Measurements from ENCODE around the gene BBOX1.
"Not testable (repeated sequence)": the region's sequence is repeated elsewhere in the genome, so short reads cannot be mapped to it uniquely, and the experiment has no call there.

BBOX1 gene

DNA sequence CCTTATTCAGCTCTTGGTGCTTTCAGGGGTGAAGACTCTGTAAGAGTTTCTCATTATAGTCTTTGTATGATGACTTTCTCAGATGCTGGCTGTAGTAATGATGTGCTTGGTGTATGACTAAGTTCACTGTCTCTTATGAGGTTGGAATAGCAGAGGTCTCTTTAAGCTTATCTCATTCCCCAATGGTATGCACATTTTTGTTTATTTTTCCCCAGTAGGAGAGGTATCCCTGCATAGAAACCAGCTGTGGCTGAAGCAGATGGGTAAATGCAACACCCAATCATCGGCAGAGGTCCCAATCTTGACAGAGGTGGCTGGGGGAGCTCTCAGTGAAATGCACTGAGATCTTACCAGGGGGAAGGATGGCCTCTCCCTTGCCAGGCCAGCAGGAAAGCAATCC is 34.6 kb downstream of the BBOX1 start:
- Histone ChIP-seq H3K9ac (ENCODE audit: low read length) (no peak overlapping the region), H3K4me3 (ENCODE audit: low read length) (no peak overlapping the region), H3K36me3 (ENCODE audit: control insufficient read depth, insufficient read depth, low read length) (no peaks in the 10 kb centered on the region), H3K27ac (ENCODE audit: low read depth, low read length) (peak overlapping the region; percentile 75), H3K27me3 (ENCODE audit: control insufficient read depth, insufficient read depth, low read length) (no peaks in the 10 kb centered on the region), H3K4me1 (ENCODE audit: control insufficient read depth, insufficient read depth, low read length) (peaks cover 11% of the 10 kb centered on the region)

DNA sequence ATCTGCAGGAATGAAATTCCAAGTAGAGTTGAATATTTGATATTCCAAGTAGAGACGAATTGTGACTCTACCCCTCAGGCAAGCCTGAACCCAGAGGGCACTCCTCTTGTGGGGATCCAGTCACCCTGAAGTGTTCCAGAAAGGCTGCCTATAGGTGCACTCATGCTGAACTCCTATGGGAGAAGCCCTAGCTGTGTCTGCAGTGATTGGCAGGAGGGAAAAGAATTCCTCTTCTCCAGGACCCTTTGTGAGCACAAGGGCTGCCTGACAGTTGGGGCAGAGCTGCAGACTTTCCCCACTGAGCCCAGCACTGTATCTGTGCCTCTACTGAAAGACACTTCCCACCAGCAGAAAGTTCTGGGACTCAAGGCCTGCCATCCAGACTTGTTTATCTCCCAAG is 35.0 kb downstream of the BBOX1 start:
- Histone ChIP-seq H3K4me1 (ENCODE audit: control insufficient read depth, insufficient read depth, low read length) (peaks cover 11% of the 10 kb centered on the region), H3K4me3 (ENCODE audit: low read length) (no peak overlapping the region), H3K27me3 (ENCODE audit: control insufficient read depth, insufficient read depth, low read length) (no peaks in the 10 kb centered on the region), H3K9ac (ENCODE audit: low read length) (no peak overlapping the region), H3K36me3 (ENCODE audit: control insufficient read depth, insufficient read depth, low read length) (no peaks in the 10 kb centered on the region), H3K27ac (ENCODE audit: low read depth, low read length) (peak overlapping the region; percentile 75)

DNA sequence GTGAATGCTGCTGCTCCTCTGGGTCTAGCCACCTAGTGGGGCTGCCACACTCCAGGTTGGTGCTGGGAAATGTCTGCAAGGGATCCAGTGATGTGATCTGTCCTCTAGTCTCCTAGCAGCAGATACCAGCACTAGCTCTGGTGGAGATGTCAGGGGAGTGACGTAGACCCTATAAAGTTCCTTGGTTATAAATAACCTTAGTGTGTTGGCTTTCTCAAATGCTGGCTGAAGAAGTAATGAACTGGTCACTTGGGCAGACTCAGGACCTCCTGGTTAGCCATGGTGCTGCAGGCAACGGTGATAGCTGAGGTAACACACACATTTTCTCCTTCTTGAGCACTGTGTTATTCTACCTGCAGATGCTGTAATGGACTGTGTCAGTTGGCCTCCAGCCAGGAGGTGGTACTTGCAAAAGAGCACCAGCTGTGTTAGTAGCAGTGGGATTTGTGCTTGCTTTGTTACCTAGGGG is 35.5 kb downstream of the BBOX1 start:
- H3K27me3 ChIP-seq (ENCODE audit: control insufficient read depth, insufficient read depth, low read length), result no peaks in the 10 kb centered on the region
- no peak overlapping the region for H3K4me3 ChIP-seq (ENCODE audit: low read length)
- peaks cover 11% of the 10 kb centered on the region for H3K4me1 ChIP-seq (ENCODE audit: control insufficient read depth, insufficient read depth, low read length)
- no peak overlapping the region for H3K9ac ChIP-seq (ENCODE audit: low read length)
- H3K27ac ChIP-seq (ENCODE audit: low read depth, low read length), result peak overlapping the region; percentile 75
- no peaks in the 10 kb centered on the region for H3K36me3 ChIP-seq (ENCODE audit: control insufficient read depth, insufficient read depth, low read length)

DNA sequence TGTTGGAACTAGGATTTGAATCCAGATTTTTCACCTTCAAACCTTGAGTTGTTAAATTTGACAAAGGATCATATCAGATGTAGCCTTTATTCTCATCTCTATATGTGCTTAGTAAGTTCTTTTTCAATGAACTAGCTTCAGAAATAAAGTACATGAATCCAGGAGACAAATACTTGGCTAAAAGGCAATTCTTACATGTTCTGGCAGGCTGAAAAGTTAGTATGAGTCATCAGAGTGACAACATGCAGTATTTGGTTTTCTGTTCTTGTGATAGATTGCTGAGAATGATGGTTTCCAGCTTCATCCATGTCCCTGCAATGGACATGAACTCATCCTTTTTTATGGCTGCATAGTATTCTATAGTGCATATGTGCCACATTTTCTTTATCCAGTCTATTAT is 40.4 kb downstream of the BBOX1 start:
- no peak overlapping the region for H3K4me3 ChIP-seq (ENCODE audit: low read length)
- no peaks in the 10 kb centered on the region for H3K27me3 ChIP-seq (ENCODE audit: control insufficient read depth, insufficient read depth, low read length)
- H3K9ac ChIP-seq (ENCODE audit: low read length), result no peak overlapping the region
- H3K4me1 ChIP-seq (ENCODE audit: control insufficient read depth, insufficient read depth, low read length), result peaks cover 16% of the 10 kb centered on the region
- no peak overlapping the region for H3K27ac ChIP-seq (ENCODE audit: low read depth, low read length)
- H3K36me3 ChIP-seq (ENCODE audit: control insufficient read depth, insufficient read depth, low read length), result no peaks in the 10 kb centered on the region

DNA sequence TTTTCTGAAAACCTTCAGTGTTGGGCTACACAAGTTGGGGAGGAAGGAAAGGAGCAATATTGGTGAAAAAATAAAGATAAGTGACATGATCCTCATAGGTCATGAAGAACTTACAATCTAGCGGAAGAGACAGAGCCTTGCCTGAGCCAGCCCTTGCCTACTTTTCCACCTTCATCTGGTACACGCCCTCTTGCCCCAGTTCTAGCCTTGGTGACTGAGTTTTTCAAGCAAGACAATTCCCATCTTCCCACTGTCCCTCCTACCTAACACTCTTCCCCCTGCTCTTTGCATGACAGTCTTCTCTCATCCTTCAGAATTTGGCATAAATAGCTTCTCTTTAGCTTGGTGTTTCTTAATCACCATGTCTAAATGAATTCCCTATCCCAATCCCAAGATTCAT is 42.6 kb downstream of the BBOX1 start:
- H3K27ac ChIP-seq (ENCODE audit: low read depth, low read length), result no peak overlapping the region
- H3K27me3 ChIP-seq (ENCODE audit: control insufficient read depth, insufficient read depth, low read length), result no peaks in the 10 kb centered on the region
- H3K4me3 ChIP-seq (ENCODE audit: low read length), result no peak overlapping the region
- peaks cover 14% of the 10 kb centered on the region for H3K4me1 ChIP-seq (ENCODE audit: control insufficient read depth, insufficient read depth, low read length)
- no peak overlapping the region for H3K9ac ChIP-seq (ENCODE audit: low read length)
- H3K36me3 ChIP-seq (ENCODE audit: control insufficient read depth, insufficient read depth, low read length), result no peaks in the 10 kb centered on the region

DNA sequence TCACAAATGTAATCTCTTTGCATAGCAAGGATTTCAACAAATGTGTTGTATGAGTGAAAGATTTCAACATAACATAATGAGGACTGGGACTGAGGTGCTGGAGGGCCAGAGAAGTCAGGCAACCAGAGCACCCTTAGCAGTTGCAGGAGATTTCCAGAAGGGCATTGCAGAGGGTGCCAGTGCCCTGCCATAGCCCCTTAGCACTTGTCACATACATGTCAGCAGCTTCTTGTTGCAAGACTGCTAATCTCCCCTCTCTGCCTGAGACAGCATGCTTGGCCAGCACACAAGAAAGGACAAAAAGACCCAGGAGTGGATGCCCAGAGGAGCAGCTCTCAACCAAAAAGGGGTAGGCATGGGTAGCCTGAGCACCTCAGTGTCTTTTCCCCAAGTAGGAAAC is 43.2 kb downstream of the BBOX1 start:
- H3K4me3 ChIP-seq (ENCODE audit: low read length), result no peak overlapping the region
- peaks cover 15% of the 10 kb centered on the region for H3K4me1 ChIP-seq (ENCODE audit: control insufficient read depth, insufficient read depth, low read length)
- no peaks in the 10 kb centered on the region for H3K27me3 ChIP-seq (ENCODE audit: control insufficient read depth, insufficient read depth, low read length)
- no peak overlapping the region for H3K9ac ChIP-seq (ENCODE audit: low read length)
- H3K36me3 ChIP-seq (ENCODE audit: control insufficient read depth, insufficient read depth, low read length), result no peaks in the 10 kb centered on the region
- no peak overlapping the region for H3K27ac ChIP-seq (ENCODE audit: low read depth, low read length)

DNA sequence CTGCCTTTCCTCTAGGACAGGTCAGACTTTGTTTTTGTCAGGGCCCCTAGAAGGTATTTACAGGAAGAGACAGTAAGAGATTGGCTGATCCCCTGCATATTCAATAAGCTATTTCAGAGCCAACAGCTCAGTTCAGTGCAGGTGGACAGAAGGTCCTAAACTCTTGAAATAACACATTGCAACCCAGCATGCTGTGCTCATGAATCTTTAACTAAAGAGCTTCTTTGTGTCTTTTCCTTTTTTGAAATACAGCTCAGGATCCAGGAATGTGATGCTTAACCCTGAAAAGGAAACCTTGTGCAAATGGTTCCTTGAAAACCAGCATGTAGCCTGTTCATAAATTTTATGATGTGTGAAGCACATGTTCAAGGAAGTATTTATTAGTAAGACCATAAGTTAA is 43.9 kb downstream of the BBOX1 start:
- Histone ChIP-seq H3K4me3 (ENCODE audit: low read length) (no peak overlapping the region), H3K36me3 (ENCODE audit: control insufficient read depth, insufficient read depth, low read length) (no peaks in the 10 kb centered on the region), H3K27ac (ENCODE audit: low read depth, low read length) (no peak overlapping the region), H3K27me3 (ENCODE audit: control insufficient read depth, insufficient read depth, low read length) (no peaks in the 10 kb centered on the region), H3K4me1 (ENCODE audit: control insufficient read depth, insufficient read depth, low read length) (peaks cover 15% of the 10 kb centered on the region), H3K9ac (ENCODE audit: low read length) (no peak overlapping the region)

DNA sequence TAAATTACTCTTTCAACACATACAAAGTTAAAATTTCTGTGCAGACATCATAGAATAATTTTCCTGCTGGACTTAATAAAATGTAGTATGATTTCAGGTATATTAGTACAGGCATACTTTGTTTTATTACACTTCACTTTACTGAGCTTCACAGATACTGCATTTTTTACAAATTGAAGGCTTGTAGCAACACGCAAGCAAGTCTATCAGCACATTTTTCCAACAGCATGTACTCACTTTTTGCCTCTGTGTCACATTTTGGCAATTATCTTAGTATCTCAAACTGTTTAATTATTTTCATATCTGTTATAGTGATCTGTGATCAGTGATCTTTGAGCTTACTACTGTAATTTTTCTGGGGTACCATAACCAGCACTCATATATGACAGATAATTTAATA is 44.5 kb downstream of the BBOX1 start:
- Histone ChIP-seq H3K4me1 (ENCODE audit: control insufficient read depth, insufficient read depth, low read length) (peaks cover 15% of the 10 kb centered on the region), H3K9ac (ENCODE audit: low read length) (no peak overlapping the region)

DNA sequence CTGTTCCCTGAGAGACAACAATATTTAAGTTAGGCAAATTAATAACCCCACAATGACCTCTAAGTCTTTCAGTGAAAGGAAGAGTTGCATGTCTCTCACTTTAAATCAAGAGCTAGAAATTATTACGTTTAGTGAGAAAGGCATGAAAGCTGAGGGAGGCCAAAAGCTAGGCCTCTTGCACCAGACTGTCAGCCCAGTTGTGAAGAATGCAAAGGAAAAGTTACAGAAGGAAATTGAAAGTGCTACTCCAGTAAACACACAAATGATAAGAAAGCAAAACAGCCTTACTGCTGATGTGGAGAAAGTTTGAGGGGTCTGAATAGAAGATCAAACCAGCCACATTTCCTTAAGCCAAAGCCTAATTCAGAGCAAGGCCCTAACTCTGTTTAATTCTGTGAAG is 45.0 kb downstream of the BBOX1 start:
- no peak overlapping the region for H3K27ac ChIP-seq (ENCODE audit: low read depth, low read length)
- H3K4me1 ChIP-seq (ENCODE audit: control insufficient read depth, insufficient read depth, low read length), result peaks cover 15% of the 10 kb centered on the region

More for the DNA sequence above, 44.5 kb downstream of the BBOX1 start:
- H3K27me3 ChIP-seq (ENCODE audit: control insufficient read depth, insufficient read depth, low read length), result no peaks in the 10 kb centered on the region
- H3K36me3 ChIP-seq (ENCODE audit: control insufficient read depth, insufficient read depth, low read length), result no peaks in the 10 kb centered on the region
- no peak overlapping the region for H3K27ac ChIP-seq (ENCODE audit: low read depth, low read length)
- no peak overlapping the region for H3K4me3 ChIP-seq (ENCODE audit: low read length)

DNA sequence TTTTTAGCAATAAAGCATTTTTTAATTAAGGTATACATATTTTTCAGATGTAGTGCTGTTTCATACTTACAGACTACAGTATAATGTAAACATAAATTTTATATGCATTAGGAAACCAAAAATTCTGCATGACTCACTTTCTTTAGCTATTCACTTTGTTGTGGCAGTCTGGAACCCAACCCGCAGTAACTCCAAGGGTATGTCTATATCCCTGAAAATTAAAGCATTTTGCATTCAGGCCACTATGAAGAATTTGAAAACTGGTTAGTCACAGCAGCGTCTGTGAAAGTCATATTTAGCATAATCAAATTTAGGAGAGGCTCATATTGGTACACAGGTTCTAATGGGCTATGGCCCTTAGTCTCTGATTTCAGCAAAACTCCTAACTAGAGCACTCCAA is 46.8 kb downstream of the BBOX1 start:
- no peaks in the 10 kb centered on the region for H3K27me3 ChIP-seq (ENCODE audit: control insufficient read depth, insufficient read depth, low read length)
- no peaks in the 10 kb centered on the region for H3K36me3 ChIP-seq (ENCODE audit: control insufficient read depth, insufficient read depth, low read length)
- H3K9ac ChIP-seq (ENCODE audit: low read length), result no peak overlapping the region
- H3K27ac ChIP-seq (ENCODE audit: low read depth, low read length), result no peak overlapping the region
- H3K4me3 ChIP-seq (ENCODE audit: low read length), result no peak overlapping the region
- peaks cover 15% of the 10 kb centered on the region for H3K4me1 ChIP-seq (ENCODE audit: control insufficient read depth, insufficient read depth, low read length)

More for the DNA sequence above, 45.0 kb downstream of the BBOX1 start:
- Histone ChIP-seq H3K4me3 (ENCODE audit: low read length) (no peak overlapping the region), H3K9ac (ENCODE audit: low read length) (no peak overlapping the region), H3K36me3 (ENCODE audit: control insufficient read depth, insufficient read depth, low read length) (no peaks in the 10 kb centered on the region), H3K27me3 (ENCODE audit: control insufficient read depth, insufficient read depth, low read length) (no peaks in the 10 kb centered on the region)

DNA sequence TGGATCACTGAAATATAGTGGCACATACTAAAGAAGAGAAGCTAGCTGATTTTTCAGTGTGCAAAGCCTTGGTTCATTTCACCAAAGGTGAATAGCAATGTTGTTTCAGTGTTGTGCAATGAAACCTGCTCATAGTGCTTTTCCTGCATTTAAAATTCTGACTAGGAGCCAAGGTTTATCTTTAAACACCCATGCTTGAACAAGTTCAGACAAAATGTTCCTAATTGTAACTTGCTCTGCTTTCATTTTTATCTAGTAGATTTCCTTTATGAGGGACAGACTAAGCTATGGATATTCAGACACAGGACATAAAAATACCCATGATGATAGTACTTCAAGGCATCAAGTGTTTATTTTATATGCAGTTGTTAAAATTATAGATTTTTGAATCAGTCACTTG is 47.7 kb downstream of the BBOX1 start:
- H3K27me3 ChIP-seq (ENCODE audit: control insufficient read depth, insufficient read depth, low read length), result no peaks in the 10 kb centered on the region
- no peak overlapping the region for H3K9ac ChIP-seq (ENCODE audit: low read length)
- peaks cover 15% of the 10 kb centered on the region for H3K4me1 ChIP-seq (ENCODE audit: control insufficient read depth, insufficient read depth, low read length)
- H3K27ac ChIP-seq (ENCODE audit: low read depth, low read length), result no peak overlapping the region
- H3K36me3 ChIP-seq (ENCODE audit: control insufficient read depth, insufficient read depth, low read length), result no peaks in the 10 kb centered on the region
- no peak overlapping the region for H3K4me3 ChIP-seq (ENCODE audit: low read length)

DNA sequence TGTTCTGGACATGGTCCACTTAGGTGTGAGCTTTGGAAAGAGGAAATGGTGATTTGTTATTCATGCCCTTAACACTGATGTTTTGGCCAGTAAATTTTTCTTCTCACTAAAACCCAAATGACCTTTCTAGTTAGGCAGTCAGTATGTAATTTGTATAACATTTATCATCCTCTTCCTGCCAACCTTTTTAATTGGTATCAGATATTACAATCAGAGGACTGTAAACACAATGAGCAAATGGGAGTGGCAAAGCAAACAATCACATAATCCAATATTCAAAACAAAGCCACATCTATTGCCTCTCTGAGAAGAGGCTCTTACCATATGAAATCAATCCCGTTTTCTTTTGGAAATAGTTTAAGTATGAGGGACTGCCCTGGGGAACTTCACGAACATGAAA is 49.1 kb downstream of the BBOX1 start:
- Histone ChIP-seq H3K9ac (ENCODE audit: low read length) (no peak overlapping the region), H3K27me3 (ENCODE audit: control insufficient read depth, insufficient read depth, low read length) (no peaks in the 10 kb centered on the region), H3K27ac (ENCODE audit: low read depth, low read length) (no peak overlapping the region), H3K4me1 (ENCODE audit: control insufficient read depth, insufficient read depth, low read length) (peaks cover 8% of the 10 kb centered on the region), H3K36me3 (ENCODE audit: control insufficient read depth, insufficient read depth, low read length) (no peaks in the 10 kb centered on the region), H3K4me3 (ENCODE audit: low read length) (no peak overlapping the region)

DNA sequence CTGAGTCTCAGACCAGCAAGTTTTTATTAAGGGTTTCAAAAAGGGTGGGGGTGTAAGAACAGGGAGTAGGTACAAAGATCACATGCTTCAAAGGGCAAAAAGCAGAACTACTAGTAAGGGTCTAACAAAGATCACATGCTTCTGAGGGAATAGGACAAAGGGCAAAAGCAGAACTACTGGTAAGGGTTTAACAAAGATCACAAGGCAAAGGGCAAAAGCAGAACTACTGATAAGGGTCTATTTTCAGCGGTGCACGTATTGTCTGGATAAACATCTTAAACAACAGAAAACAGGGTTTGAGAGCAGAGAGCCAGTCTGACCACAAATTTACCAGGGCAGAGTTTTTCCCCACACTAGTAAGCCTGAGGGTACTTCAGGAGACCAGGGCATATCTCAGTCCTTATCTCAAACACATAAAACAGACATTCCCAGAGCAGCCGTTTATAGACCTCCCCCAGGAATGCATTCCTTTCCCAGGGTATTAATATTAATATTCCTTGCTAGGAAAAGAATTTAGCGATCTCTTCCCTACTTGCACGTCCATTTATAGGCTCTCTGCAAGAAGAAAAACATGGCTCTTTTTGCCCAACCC is 49.8 kb downstream of the BBOX1 start:
- H3K4me3 ChIP-seq (ENCODE audit: low read length); H3K27me3 ChIP-seq (ENCODE audit: control insufficient read depth, insufficient read depth, low read length); H3K27ac ChIP-seq (ENCODE audit: low read depth, low read length); H3K9ac ChIP-seq (ENCODE audit: low read length); H3K4me1 ChIP-seq (ENCODE audit: control insufficient read depth, insufficient read depth, low read length); H3K36me3 ChIP-seq (ENCODE audit: control insufficient read depth, insufficient read depth, low read length): not testable (repeated sequence)
